CD4-positive, alpha-beta T cell treated with Interleukin-10 for 1 hour (primary cell): ENCODE results near the gene BCL2L14.
"Not testable (repeated sequence)": the region's sequence is repeated elsewhere in the genome, so short reads cannot be mapped to it uniquely, and the experiment has no call there.

Source experiments
- DNase-seq: peaks from one replicate; pipeline ENCODE4 v3.0.0-alpha.2; 2020

The BCL2L14 gene

GRCh38 chr12:12110923-12111555 lies 40.3 kb downstream of the BCL2L14 start:
- peak; percentile 57 for DNase-seq

GRCh38 chr12:12115514-12115913 lies 44.8 kb downstream of the BCL2L14 start:
- no peak for DNase-seq

- no peak for DNase-seq
These were observed 45.9 kb downstream of the BCL2L14 start for GRCh38 chr12:12116677-12117076.

- DNase-seq: no peak
These were observed 50.3 kb downstream of the BCL2L14 start for GRCh38 chr12:12121061-12121460.

DNA sequence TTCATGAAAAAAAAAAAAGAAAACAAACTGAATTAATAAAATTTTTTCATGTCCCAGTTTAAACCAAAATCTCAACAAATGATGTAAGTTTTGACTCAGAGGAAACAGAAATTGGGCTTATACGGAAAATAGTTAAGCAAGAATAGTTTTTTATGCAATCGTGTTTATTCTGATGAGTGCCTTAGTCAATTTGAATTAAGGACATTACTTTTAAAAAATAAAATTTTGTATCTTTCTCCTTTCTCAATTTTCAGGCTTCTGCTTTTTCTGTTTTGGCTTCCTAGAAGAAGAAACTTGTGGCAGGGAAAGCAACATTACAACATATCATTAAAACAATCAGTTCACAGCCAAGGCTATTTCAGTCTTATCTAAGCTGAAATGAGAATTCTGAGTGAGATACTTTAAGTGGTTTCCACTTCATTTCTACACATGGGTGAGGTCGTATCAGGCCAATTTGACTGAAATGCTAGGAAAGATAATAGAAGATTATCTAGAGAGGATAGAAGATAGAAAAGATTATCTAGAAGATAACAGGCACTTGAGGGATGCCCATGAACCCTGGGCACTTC lies 52.4 kb downstream of the BCL2L14 start:
- DNase-seq: no peak

DNA sequence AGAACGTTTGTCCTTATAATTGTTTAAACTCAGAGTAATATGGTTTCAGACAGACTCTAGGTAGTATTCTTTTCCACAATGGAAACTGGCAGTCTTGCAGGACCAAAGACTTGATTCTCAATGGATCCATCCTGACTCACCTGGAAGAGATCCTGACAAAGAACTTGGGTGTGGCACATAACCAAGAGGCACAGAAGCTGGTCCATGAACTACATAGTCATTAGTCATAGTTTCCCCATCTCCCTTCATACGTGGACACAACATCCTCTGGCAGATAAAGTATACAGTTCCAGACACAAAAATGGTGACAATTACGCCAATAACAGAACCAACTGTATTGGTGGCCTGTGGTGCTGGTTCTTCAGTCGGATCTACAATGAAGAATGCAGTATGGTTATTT lies 55.8 kb downstream of the BCL2L14 start:
- DNase-seq: no peak

DNA sequence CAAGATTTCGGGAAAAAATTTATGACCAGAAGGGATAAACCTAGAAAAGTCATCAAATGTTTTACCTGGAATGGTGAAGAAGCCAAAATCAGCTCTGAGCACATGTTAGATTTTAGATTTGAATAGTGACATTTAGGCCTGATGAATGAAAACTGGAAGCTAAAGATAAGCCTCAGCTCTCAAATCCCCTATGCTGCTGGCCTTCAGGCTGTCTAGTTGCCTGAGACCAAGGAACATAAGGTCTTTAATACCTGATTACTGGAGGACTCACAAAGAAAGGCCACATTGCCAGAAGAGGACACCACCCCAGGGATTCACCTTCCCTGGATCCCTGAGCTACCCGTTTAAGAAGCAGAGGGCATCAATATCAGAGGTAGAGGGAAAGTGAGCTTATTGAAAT lies 56.6 kb downstream of the BCL2L14 start:
- DNase-seq: no peak

DNA sequence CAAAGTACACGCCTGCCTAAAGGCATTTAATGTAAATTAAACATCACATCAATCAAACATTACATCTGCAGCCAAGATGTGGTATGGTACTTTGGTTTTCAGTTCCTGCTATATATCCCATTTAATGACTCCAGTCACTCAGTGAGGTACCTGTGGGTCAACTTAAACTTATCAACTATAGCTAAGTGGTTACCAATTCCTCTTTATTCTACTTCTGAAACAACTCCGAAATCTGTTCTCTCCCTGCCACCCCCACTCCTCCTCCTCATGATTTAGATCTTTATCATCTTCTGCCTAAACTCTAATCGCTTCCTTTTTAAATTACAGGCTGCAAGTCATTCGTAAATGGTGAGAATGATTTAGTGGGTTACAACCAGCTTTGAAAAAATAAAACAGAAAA lies 57.9 kb downstream of the BCL2L14 start:
- no peak for DNase-seq

DNA sequence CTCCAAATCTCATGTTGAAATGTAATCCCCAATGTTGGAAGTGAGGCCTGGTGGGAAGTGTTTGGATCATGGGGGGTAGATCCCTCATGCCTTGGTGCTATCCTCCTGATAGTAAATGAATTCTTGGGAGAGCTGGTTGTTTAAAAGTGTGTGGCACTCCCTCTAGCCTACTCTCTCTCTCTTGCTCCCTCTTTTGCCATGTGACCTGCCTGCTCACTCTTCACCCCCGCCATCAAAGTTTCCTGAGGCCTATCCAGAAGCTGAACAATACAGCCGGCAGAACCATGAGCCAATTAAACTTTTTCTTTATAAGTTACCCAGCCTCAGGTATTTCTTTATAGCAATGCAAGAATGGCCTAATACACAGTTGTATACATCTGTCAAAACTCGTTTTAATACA lies 62.5 kb downstream of the BCL2L14 start:
- DNase-seq: no peak

DNA sequence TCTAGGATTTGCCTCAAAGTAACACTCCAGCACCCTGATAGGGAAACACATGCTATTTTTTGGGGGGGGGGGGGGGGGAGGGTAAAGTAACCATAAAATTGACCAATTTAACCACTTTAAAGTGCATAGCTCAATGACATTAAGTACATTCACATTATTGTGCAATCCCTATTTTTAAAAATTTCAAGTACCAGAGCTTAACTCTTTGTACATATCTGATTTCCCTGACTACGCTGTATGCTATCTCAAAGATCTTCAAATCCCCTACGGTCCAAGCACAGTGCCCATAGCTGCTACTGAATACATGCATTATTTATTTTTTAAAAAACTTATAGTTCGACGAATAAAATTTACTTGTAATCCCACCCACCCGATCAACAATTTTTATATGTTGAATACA lies 63.0 kb downstream of the BCL2L14 start:
- no peak for DNase-seq

DNA sequence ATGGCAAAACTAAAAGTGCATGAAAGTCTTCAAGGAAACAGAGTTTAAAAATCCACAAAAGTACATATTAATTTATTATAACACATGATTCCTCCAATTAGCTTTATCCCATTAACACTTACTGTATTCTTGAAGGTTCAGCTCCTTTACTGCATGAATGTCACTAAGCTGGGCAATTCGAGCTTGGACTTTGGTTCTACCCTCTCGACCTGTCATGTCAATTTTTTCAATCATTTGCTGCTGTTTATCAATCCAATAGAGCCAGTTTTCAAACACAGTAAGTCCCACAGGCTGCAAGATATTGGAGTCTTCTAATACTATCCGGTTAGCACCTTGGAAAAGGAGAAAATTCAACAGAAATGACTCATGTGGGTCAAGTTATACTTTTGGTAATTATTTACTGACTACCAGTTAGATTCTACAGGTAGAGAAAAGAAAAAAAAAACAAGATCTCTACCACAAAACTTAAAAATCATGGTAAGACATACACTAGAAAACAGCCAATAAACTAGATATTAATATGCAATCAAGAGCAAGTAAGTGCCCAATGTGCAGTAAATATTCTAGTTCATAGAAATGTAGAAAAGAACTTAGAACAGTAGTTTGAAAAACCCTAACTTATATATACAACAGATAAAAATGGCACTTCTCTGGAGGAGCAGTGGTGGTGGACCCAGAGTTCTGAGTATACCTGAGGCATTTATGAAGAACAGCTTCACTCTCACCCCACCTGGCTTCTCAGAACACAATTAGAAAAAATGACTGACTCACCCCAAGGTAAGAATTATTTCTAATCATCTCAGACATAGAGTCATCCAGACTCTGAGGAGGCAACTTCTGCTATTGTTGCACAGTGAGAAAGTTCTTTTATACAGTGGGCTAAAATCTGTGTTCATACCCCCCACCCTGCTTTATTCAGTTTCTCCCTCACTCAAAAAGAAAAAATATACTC lies 67.7 kb downstream of the BCL2L14 start:
- no peak for DNase-seq

GRCh38 chr12:12141000-12141399 lies 70.3 kb downstream of the BCL2L14 start:
- DNase-seq: no peak

DNA sequence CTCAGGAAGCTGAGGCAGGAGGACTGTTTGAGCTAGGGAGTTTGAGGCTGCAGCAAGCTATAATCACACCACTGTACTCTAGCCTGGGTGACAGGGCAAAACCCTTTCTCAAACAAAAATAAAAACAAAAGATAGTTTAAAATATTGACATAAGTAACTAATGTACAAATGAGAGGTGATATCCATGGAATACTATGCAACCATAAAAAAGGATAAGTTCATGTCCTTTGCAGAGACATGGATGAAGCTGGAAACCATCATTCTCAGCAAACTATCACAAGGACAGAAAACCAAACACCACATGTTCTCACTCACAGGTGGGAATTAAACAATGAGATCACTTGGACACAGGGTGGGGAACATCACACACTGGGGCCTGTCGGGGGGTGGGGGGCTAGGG lies 73.8 kb downstream of the BCL2L14 start:
- DNase-seq: not testable (repeated sequence)

DNA sequence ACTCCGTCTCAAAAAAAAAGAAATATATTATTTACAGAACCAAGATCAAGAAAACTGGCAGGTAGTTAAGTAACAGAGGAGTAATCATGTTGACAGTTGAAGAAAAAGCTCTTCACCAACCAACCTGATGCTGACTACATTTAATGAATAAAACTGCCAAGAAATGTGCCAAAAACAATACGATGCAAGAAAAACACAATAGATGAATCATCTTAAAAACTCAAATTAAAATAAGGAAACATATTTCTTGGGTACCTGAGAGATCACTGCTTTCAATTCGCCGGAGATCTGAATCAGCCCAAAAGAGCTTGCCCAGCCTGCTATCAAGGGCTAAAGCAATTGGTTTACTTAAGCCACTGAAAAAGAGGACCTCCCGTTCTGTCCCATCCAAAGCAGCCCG lies 76.4 kb downstream of the BCL2L14 start:
- no peak for DNase-seq
